ENCODE results near the gene MAST1.

MAST1 gene

GRCh38 chr19:12865746-12866415, 27.6 kb downstream of the MAST1 start:
- Histone ChIP-seq H3K9me3 (replicated peaks; ENCODE audit: insufficient read depth, low read length) (no peaks in the 10 kb centered on the region), H3K27ac (ENCODE audit: low read length) (no peak overlapping the region), H3K9ac (ENCODE audit: low read length) (no peak overlapping the region), H3K27me3 (replicated peaks; ENCODE audit: insufficient read depth, low read length) (peaks cover 33% of the 10 kb centered on the region), H3F3A (ENCODE audit: insufficient read depth, low read length) (no peaks in the 10 kb centered on the region), H3K4me2 (ENCODE audit: low read depth, low read length) (no peak overlapping the region), H3K79me2 (ENCODE audit: low read length) (no peaks in the 10 kb centered on the region), H3K4me3 (ENCODE audit: low read length) (no peak overlapping the region), H3K36me3 (replicated peaks; ENCODE audit: insufficient read depth, low read length) (no peaks in the 10 kb centered on the region), H3K9me2 (replicated peaks; ENCODE audit: insufficient read depth, low read length) (no peaks in the 10 kb centered on the region), H3K4me1 (ENCODE audit: low read length) (no peaks in the 10 kb centered on the region), H4K20me1 (ENCODE audit: insufficient read depth, low read length) (no peaks in the 10 kb centered on the region), H2AFZ (ENCODE audit: low read length) (no peak overlapping the region)
- TF ChIP-seq EZH2phosphoT487 (IDR thresholded peaks at IDR 0.05; ENCODE audit: low read length), result no peak
- TF ChIP-seq, protein P1, sequence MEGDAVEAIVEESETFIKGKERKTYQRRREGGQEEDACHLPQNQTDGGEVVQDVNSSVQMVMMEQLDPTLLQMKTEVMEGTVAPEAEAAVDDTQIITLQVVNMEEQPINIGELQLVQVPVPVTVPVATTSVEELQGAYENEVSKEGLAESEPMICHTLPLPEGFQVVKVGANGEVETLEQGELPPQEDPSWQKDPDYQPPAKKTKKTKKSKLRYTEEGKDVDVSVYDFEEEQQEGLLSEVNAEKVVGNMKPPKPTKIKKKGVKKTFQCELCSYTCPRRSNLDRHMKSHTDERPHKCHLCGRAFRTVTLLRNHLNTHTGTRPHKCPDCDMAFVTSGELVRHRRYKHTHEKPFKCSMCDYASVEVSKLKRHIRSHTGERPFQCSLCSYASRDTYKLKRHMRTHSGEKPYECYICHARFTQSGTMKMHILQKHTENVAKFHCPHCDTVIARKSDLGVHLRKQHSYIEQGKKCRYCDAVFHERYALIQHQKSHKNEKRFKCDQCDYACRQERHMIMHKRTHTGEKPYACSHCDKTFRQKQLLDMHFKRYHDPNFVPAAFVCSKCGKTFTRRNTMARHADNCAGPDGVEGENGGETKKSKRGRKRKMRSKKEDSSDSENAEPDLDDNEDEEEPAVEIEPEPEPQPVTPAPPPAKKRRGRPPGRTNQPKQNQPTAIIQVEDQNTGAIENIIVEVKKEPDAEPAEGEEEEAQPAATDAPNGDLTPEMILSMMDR (IDR thresholded peaks at IDR 0.05; ENCODE audit: low read length), result no peak
- no peak for TF ChIP-seq EZH2 (optimal IDR thresholded peaks at IDR 0.05; ENCODE audit: low read depth, low read length)
- no peak for DNase-seq

GRCh38 chr19:12866416-12867119, 28.3 kb downstream of the MAST1 start:
- H3K27ac ChIP-seq (ENCODE audit: low read length), result no peak overlapping the region
- H3K9ac ChIP-seq (ENCODE audit: low read length), result no peak overlapping the region
- H2AFZ ChIP-seq (ENCODE audit: low read length), result no peak overlapping the region
- no peaks in the 10 kb centered on the region for H3K79me2 ChIP-seq (ENCODE audit: low read length)
- H3K27me3 ChIP-seq (replicated peaks; ENCODE audit: insufficient read depth, low read length), result peaks cover 32% of the 10 kb centered on the region
- H3K9me3 ChIP-seq (replicated peaks; ENCODE audit: insufficient read depth, low read length), result no peaks in the 10 kb centered on the region
- H3K9me2 ChIP-seq (replicated peaks; ENCODE audit: insufficient read depth, low read length), result no peaks in the 10 kb centered on the region
- H3F3A ChIP-seq (ENCODE audit: insufficient read depth, low read length), result no peaks in the 10 kb centered on the region
- H3K4me1 ChIP-seq (ENCODE audit: low read length), result no peaks in the 10 kb centered on the region
- no peaks in the 10 kb centered on the region for H3K36me3 ChIP-seq (replicated peaks; ENCODE audit: insufficient read depth, low read length)
- H3K4me2 ChIP-seq (ENCODE audit: low read depth, low read length), result no peak overlapping the region
- no peak for DNase-seq
- no peaks in the 10 kb centered on the region for H4K20me1 ChIP-seq (ENCODE audit: insufficient read depth, low read length)
- no peak overlapping the region for H3K4me3 ChIP-seq (ENCODE audit: low read length)
- TF ChIP-seq EZH2phosphoT487 (IDR thresholded peaks at IDR 0.05; ENCODE audit: low read length), result no peak
- no peak for TF ChIP-seq EZH2 (optimal IDR thresholded peaks at IDR 0.05; ENCODE audit: low read depth, low read length)
- TF ChIP-seq, protein P1 (IDR thresholded peaks at IDR 0.05; ENCODE audit: low read length), result no peak

- Histone ChIP-seq H3K9me2 (replicated peaks; ENCODE audit: insufficient read depth, low read length) (no peaks in the 10 kb centered on the region), H3K9ac (ENCODE audit: low read length) (no peak overlapping the region), H3K9me3 (replicated peaks; ENCODE audit: insufficient read depth, low read length) (no peaks in the 10 kb centered on the region), H3K4me3 (ENCODE audit: low read length) (peak overlapping the region; percentile 32; the same call in 1 of the 2 replicates), H3K79me2 (ENCODE audit: low read length) (no peaks in the 10 kb centered on the region), H3K4me1 (ENCODE audit: low read length) (no peaks in the 10 kb centered on the region), H2AFZ (ENCODE audit: low read length) (peak overlapping the region; percentile 48), H4K20me1 (ENCODE audit: insufficient read depth, low read length) (no peaks in the 10 kb centered on the region), H3K4me2 (ENCODE audit: low read depth, low read length) (peak overlapping the region; percentile 66; the same call in 1 of the 2 replicates), H3K36me3 (replicated peaks; ENCODE audit: insufficient read depth, low read length) (no peaks in the 10 kb centered on the region), H3K27me3 (replicated peaks; ENCODE audit: insufficient read depth, low read length) (peaks cover 25% of the 10 kb centered on the region), H3F3A (ENCODE audit: insufficient read depth, low read length) (no peaks in the 10 kb centered on the region), H3K27ac (ENCODE audit: low read length) (no peak overlapping the region)
- no peak for DNase-seq
- TF ChIP-seq EZH2phosphoT487 (IDR thresholded peaks at IDR 0.05; ENCODE audit: low read length), result no peak
- no peak for TF ChIP-seq EZH2 (optimal IDR thresholded peaks at IDR 0.05; ENCODE audit: low read depth, low read length)
- TF ChIP-seq, protein P1 (IDR thresholded peaks at IDR 0.05; ENCODE audit: low read length), result no peak
These were observed 29.1 kb downstream of the MAST1 start for GRCh38 chr19:12867120-12868099.

Measured in MM.1S (cell line).